CD14-positive monocyte (primary cell): ENCODE data around the gene CDK12. TPM values are rescaled to one million over a fixed set of nuclear protein-coding genes. Genes with fewer than 3 reads are reported as not detected.

ENCODE experiments used
- DNase-seq, 3 donors: peaks; one replicate each; pipeline ENCODE4 v3.0.0-alpha.2; 2011 to 2022
- H2AFZ ChIP-seq: 2 replicates; pipeline ENCODE4 v1.6.0; 2012; ENCODE audit warnings: mild to moderate bottlenecking, low read depth, low read length, inconsistent platforms; ENCODE audit not compliant: insufficient read depth, poor library complexity, severe bottlenecking
- H3K27ac ChIP-seq, 2 donors: 1 replicate in 1 of 2; 2 replicates in 1 of 2; pipeline ENCODE4 v1.5.1; 2012 to 2013; ENCODE audit warnings: low read length in 2 of 2, control low read depth in 1 of 2, inconsistent platforms in 1 of 2, low read depth in 1 of 2, mild to moderate bottlenecking in 1 of 2
- H3K27me3 ChIP-seq, 2 donors: one replicate each; pipeline versions ENCODE4 v1.6.0 to v1.6.1; 2011 to 2013; ENCODE audit warnings: low read length in 2 of 2; ENCODE audit not compliant: control insufficient read depth in 2 of 2, insufficient read depth in 2 of 2
- H3K36me3 ChIP-seq, 2 donors: replicated peaks in 1 of 2; 1 replicate in 1 of 2; 2 replicates in 1 of 2; pipeline versions ENCODE4 v1.5.1 to v1.6.1; 2012 to 2013; ENCODE audit warnings: low read length in 2 of 2, control low read depth in 1 of 2, inconsistent platforms in 1 of 2, mild to moderate bottlenecking in 1 of 2; ENCODE audit not compliant: insufficient read depth in 2 of 2, control insufficient read depth in 1 of 2
- H3K4me1 ChIP-seq, 2 donors: 1 replicate in 1 of 2; 2 replicates in 1 of 2; pipeline versions ENCODE4 v1.5.1 to v1.6.1; 2012 to 2013; ENCODE audit warnings: low read length in 2 of 2, control low read depth in 1 of 2, inconsistent platforms in 1 of 2, mild to moderate bottlenecking in 1 of 2, moderate library complexity in 1 of 2; ENCODE audit not compliant: insufficient read depth in 2 of 2, control insufficient read depth in 1 of 2
- H3K4me2 ChIP-seq: replicated peaks from 2 replicates; pipeline ENCODE3; 2012; ENCODE audit warnings: low read length, moderate library complexity, mild to moderate bottlenecking; ENCODE audit not compliant: poor library complexity, severe bottlenecking; ENCODE audit errors: extremely low read depth
- H3K4me3 ChIP-seq, 3 experiments: fragments of 200-600 bp in 1 of 3; sonication (generic) in 1 of 3; replicated peaks in 1 of 3; 1 replicate in 2 of 3; 2 replicates in 1 of 3; pipeline ENCODE4 v1.5.1; 2011 to 2013; ENCODE audit warnings: low read length in 3 of 3, mild to moderate bottlenecking in 3 of 3, control low read depth in 2 of 3, low read depth in 2 of 3, inconsistent platforms in 1 of 3, moderate library complexity in 1 of 3
- H3K79me2 ChIP-seq: 2 replicates; pipeline ENCODE4 v1.6.0; 2012; ENCODE audit warnings: mild to moderate bottlenecking, control low read depth, inconsistent platforms, low read length, moderate library complexity; ENCODE audit not compliant: insufficient read depth
- H3K9ac ChIP-seq: 2 replicates; pipeline ENCODE4 v1.6.0; 2017; ENCODE audit warnings: low read length, mild to moderate bottlenecking; ENCODE audit not compliant: insufficient read depth, poor library complexity, severe bottlenecking
- H3K9me3 ChIP-seq, 2 donors: replicated peaks in 1 of 2; 1 replicate in 1 of 2; 2 replicates in 1 of 2; pipeline versions ENCODE4 v1.5.1 to v1.6.1; 2012 to 2013; ENCODE audit warnings: low read length in 2 of 2, control low read depth in 1 of 2; ENCODE audit not compliant: control insufficient read depth in 1 of 2, insufficient read depth in 1 of 2
- H4K20me1 ChIP-seq: 2 replicates; pipeline ENCODE4 v1.6.0; 2012; ENCODE audit warnings: mild to moderate bottlenecking, low read length, control low read depth, moderate library complexity; ENCODE audit not compliant: insufficient read depth
- H3K27ac Mint-ChIP-seq, 7 donors: one replicate each; pipeline ENCODE4 v1.8.0; 2020; ENCODE audit warnings: mild to moderate bottlenecking in 7 of 7, mixed read lengths in 7 of 7, moderate library complexity in 6 of 7, inconsistent platforms in 2 of 7
- H3K27me3 Mint-ChIP-seq, 3 donors: one replicate each; pipeline ENCODE4 v1.8.0; 2021 to 2022; ENCODE audit warnings: low read depth in 3 of 3, mild to moderate bottlenecking in 3 of 3, mixed read lengths in 3 of 3, moderate library complexity in 3 of 3, inconsistent platforms in 1 of 3
- H3K36me3 Mint-ChIP-seq, 2 donors: one replicate each; pipeline ENCODE4 v1.8.0; 2020; ENCODE audit warnings: mixed read lengths in 2 of 2, inconsistent platforms in 1 of 2, mild to moderate bottlenecking in 1 of 2
- H3K4me1 Mint-ChIP-seq: one replicate; pipeline ENCODE4 v1.8.0; 2020; ENCODE audit warnings: mild to moderate bottlenecking, mixed read lengths
- H3K4me3 Mint-ChIP-seq, 2 donors: one replicate each; pipeline ENCODE4 v1.8.0; 2020; ENCODE audit warnings: mild to moderate bottlenecking in 2 of 2, mixed read lengths in 2 of 2, moderate library complexity in 1 of 2
- H3K9me3 Mint-ChIP-seq, 7 donors: one replicate each; pipeline ENCODE4 v1.8.0; 2020 to 2022; ENCODE audit warnings: mixed read lengths in 7 of 7, mild to moderate bottlenecking in 6 of 7, moderate library complexity in 6 of 7, inconsistent platforms in 2 of 7
- WGBS: methylation state at CpG from one replicate; pipeline ENCODE4 v1.1.5; 2013; ENCODE audit warnings: missing lambda C conversion rate; ENCODE audit not compliant: insufficient coverage; 5-methylcytosine and 5-hydroxymethylcytosine counted together
- intact Hi-C, 2 donors: fragments of 100-400 bp; cut with micrococcal nuclease; formaldehyde crosslinking; loops; one replicate each; pipeline versions ENCODE4 v1.15.0 to v1.15.1; 2023
- polyA plus RNA-seq, 3 donors: library from polyadenylated mRNA; depleted of rRNA in 1 of 3; unstranded in 2 of 3; stranded (reverse) in 1 of 3; fragments of 300-500 nt in 2 of 3; fragments of >200 nt in 1 of 3; fragmentation: Illumina TruSeq in 2 of 3; gene quantifications; 1 replicate in 2 of 3; 2 replicates in 1 of 3; pipeline ENCODE4 v1.2.3, GENCODE V29; 2012 to 2021
- TF ChIP-seq, protein P1 (sequence below): fragments of 200-600 bp; IDR thresholded peaks from one replicate; pipeline ENCODE4 v1.8.0; 2022; ENCODE audit warnings: antibody characterized with exemption, mild to moderate bottlenecking

The CDK12 gene
- polyA plus RNA-seq, 3 donors = 0.62 to 21.9 (median 1.3) TPM

DNA sequence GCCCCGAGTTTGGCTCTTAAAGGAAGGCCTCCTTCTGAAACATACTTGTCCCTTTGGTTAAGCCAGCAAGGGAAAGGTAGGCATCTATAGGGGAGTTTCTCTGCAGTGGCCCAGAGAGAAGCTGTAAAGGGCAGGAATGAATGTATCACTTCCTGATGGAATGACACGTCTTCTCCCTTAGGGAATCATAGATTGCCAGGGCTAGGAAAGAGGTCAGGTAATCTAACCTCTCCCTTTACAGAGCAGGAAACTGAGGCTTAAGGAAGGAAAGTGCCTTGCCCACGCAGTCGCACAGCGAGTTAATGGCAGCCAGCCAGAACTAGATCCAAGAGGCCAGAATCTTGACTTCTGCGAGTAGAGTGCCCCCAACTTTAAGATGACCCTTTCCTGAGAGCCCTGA lies 80.4 kb downstream of the CDK12 start:
- H3K4me3 Mint-ChIP-seq = no peak overlapping the region
- H3K4me3 ChIP-seq = no peak overlapping the region
- H3K27me3 ChIP-seq = no peaks in the 10 kb centered on the region
- peaks cover 31 to 32% of the 10 kb centered on the region in 2 donors for H3K4me1 ChIP-seq
- peaks cover 0 to 3% (median 0%) of the 10 kb centered on the region in 7 donors for H3K9me3 Mint-ChIP-seq
- H4K20me1 ChIP-seq = peaks cover 10% of the 10 kb centered on the region
- intact Hi-C loops = loop anchor here in 1 of 2 donors (10.0 kb wide), 1 partner anchor 213 kb away; no protein-coding TSS in a partner anchor
- H3K4me2 ChIP-seq = no peak overlapping the region
- peaks cover 29% of the 10 kb centered on the region for H3K4me1 Mint-ChIP-seq
- no peak overlapping the region for H2AFZ ChIP-seq
- H3K9ac ChIP-seq = no peak overlapping the region
- H3K9me3 ChIP-seq = no peaks in the 10 kb centered on the region
- peaks cover 15 to 26% of the 10 kb centered on the region in 2 donors for H3K36me3 ChIP-seq
- TF ChIP-seq, protein P1, sequence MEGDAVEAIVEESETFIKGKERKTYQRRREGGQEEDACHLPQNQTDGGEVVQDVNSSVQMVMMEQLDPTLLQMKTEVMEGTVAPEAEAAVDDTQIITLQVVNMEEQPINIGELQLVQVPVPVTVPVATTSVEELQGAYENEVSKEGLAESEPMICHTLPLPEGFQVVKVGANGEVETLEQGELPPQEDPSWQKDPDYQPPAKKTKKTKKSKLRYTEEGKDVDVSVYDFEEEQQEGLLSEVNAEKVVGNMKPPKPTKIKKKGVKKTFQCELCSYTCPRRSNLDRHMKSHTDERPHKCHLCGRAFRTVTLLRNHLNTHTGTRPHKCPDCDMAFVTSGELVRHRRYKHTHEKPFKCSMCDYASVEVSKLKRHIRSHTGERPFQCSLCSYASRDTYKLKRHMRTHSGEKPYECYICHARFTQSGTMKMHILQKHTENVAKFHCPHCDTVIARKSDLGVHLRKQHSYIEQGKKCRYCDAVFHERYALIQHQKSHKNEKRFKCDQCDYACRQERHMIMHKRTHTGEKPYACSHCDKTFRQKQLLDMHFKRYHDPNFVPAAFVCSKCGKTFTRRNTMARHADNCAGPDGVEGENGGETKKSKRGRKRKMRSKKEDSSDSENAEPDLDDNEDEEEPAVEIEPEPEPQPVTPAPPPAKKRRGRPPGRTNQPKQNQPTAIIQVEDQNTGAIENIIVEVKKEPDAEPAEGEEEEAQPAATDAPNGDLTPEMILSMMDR = no peak
- no peaks in the 10 kb centered on the region for H3K79me2 ChIP-seq
- peaks cover 0 to 3% (median 0%) of the 10 kb centered on the region in 3 donors for H3K27me3 Mint-ChIP-seq
- DNase-seq = no peak
- no peak overlapping the region for H3K27ac Mint-ChIP-seq
- no peak overlapping the region for H3K27ac ChIP-seq
- WGBS = 92% methylated on average over 2 of the region's 6 CpGs
- H3K36me3 Mint-ChIP-seq = peaks cover 28 to 49% of the 10 kb centered on the region in 2 donors

DNA sequence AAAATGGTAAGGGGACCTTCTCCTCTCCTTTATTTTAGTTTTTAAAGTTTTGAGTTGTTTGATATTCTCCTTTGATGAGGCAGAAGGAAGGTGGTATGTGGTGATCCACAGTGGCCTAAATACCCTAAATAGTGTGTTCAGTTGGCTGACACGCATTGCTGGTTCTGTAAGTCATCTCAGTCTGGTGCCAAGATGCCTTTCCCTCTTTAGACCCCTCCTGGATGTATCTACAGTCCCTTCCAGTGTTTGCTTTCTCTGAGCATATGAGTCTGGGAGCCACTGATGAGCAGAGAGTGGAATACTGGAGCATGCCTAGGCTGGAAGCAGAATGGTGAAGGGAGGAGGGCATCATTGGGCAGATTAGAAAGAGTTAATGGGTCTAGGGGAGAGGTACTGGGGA lies 81.9 kb downstream of the CDK12 start:
- Histone ChIP-seq H3K4me1 (peaks cover 25 to 26% of the 10 kb centered on the region in 2 donors), H3K4me3 (no peak overlapping the region), H3K36me3 (peaks cover 20 to 41% of the 10 kb centered on the region in 2 donors), H3K9ac (no peak overlapping the region), H3K27me3 (no peaks in the 10 kb centered on the region), H4K20me1 (peaks cover 4% of the 10 kb centered on the region), H2AFZ (no peak overlapping the region), H3K4me2 (no peak overlapping the region), H3K27ac (no peak overlapping the region), H3K9me3 (no peaks in the 10 kb centered on the region), H3K79me2 (no peaks in the 10 kb centered on the region)
- Mint-ChIP-seq H3K36me3 (peaks cover 38 to 62% of the 10 kb centered on the region in 2 donors), H3K4me1 (peaks cover 23% of the 10 kb centered on the region), H3K4me3 (no peak overlapping the region), H3K27me3 (peaks cover 0 to 3% (median 0%) of the 10 kb centered on the region in 3 donors), H3K9me3 (peaks cover 0 to 3% (median 0%) of the 10 kb centered on the region in 7 donors), H3K27ac (peak overlapping the region in 2 of 7 donors; percentile 14 to 56)
- TF ChIP-seq, protein P1 = no peak
- DNase-seq = no peak
- no CpG with 5 or more reads among the region's 1 CpG for WGBS
- intact Hi-C loops = loop anchor here in 1 of 2 donors (10.0 kb wide), 1 partner anchor 212 kb away; no protein-coding TSS in a partner anchor
